ENCODE data around the gene MAP3K14.

GRCh38 chr17:45241328-45242028 lies 75.3 kb downstream of the MAP3K14 start:
- TF ChIP-seq CTCF (IDR thresholded peaks at IDR 0.05) (no peak), POLR2A (IDR thresholded peaks at IDR 0.05) (no peak)

Data from thyroid gland (tissue), 4 donors.